ENCODE results near the gene GPR156. TPM values are rescaled to one million over a fixed set of nuclear protein-coding genes. Genes with fewer than 3 reads are reported as not detected.

GPR156 gene
- polyA plus RNA-seq, 2 of the 4 experiments (the other 2 are of a cell fraction) = 0.43 to 0.68 TPM

- ChIA-PET POLR2A (interaction anchor here (0.7 kb wide), 1 partner anchor 48 kb away, joined by 3 read pairs; the partner anchor contains the start of gene LRRC58), CTCF (interaction anchor here (0.9 kb wide), 1 partner anchor 10 kb away, joined by 3 read pairs; no protein-coding TSS in a partner anchor)
- TF ChIP-seq ZFP36 (IDR thresholded peaks at IDR 0.05; ENCODE audit: borderline replicate concordance, partially characterized antibody) (no peak), ZNF302 (CRISPR knock-in tag; IDR thresholded peaks at IDR 0.05) (no peak), CBX8 (IDR thresholded peaks at IDR 0.05) (no peak), HDAC2 (IDR thresholded peaks at IDR 0.05) (no peak), RAD21 (conservative IDR thresholded peaks at IDR 0.05 in 1 of 2, IDR thresholded peaks at IDR 0.05 in 1 of 2) (no peak), CBX2 (IDR thresholded peaks at IDR 0.05; ENCODE audit: borderline replicate concordance, low read depth) (no peak), HES2 (IDR thresholded peaks at IDR 0.05) (no peak), POLR2AphosphoS2 (conservative IDR thresholded peaks at IDR 0.05; ENCODE audit: low read length) (no peak), ZSCAN20 (CRISPR knock-in tag; IDR thresholded peaks at IDR 0.05) (no peak), JUN (IDR thresholded peaks at IDR 0.05) (no peak), CHD2 (IDR thresholded peaks at IDR 0.05; ENCODE audit: low read length, partially characterized antibody) (no peak), RFX5 (IDR thresholded peaks at IDR 0.05) (no peak), JUNB (IDR thresholded peaks at IDR 0.05) (no peak), RNF2 (IDR thresholded peaks at IDR 0.05; ENCODE audit: borderline replicate concordance, low read depth) (no peak), BHLHE40 (IDR thresholded peaks at IDR 0.05; ENCODE audit: low read depth, low read length) (no peak), HEYL (CRISPR knock-in tag; IDR thresholded peaks at IDR 0.05) (no peak), MAX (IDR thresholded peaks at IDR 0.05) (no peak), MYC (IDR thresholded peaks at IDR 0.05; ENCODE audit: borderline replicate concordance, low read length) (no peak), RCOR1 (IDR thresholded peaks at IDR 0.05; ENCODE audit: low read depth, low read length) (no peak), REST (IDR thresholded peaks at IDR 0.05) (no peak)
- DNase-seq (ENCODE audit: low read depth in 1 of 2, low spot score in 1 of 2) (no peak), ATAC-seq (no peak), FAIRE-seq (no peak)
- Histone ChIP-seq H3K4me3 (no peak overlapping the region), H3K4me2 (no peak overlapping the region), H3K27ac (no peak overlapping the region), H3K4me1 (peaks cover 3% of the 10 kb centered on the region; the same call in 1 of the 3 replicates), H3K9me3 (no peaks in the 10 kb centered on the region)
- 50% methylated on average over 3 of the region's 3 CpGs for WGBS (ENCODE audit: missing lambda C conversion rate)
Measured at GRCh38 chr3:120300971-120301370, 15.9 kb upstream of the GPR156 start.

- Histone ChIP-seq H3K4me2 (no peak overlapping the region), H3K9me3 (peaks cover 3% of the 10 kb centered on the region; the same call in 1 of the 3 replicates), H3K4me3 (no peak overlapping the region), H3K4me1 (peaks cover 3% of the 10 kb centered on the region; the same call in 1 of the 3 replicates), H3K27ac (no peak overlapping the region)
- ChIA-PET POLR2A (interaction anchor here (1.3 kb wide), 1 partner anchor 50 kb away, joined by 3 read pairs; the partner anchor contains the start of gene LRRC58), CTCF (interaction anchor here (0.7 kb wide), 1 partner anchor 595 kb away, joined by 4 read pairs; no protein-coding TSS in a partner anchor)
- no peak for DNase-seq (ENCODE audit: low read depth in 1 of 2, low spot score in 1 of 2)
- no peak for FAIRE-seq
- TF ChIP-seq MAFK (IDR thresholded peaks at IDR 0.05; ENCODE audit: partially characterized antibody) (no peak), CHD4 (IDR thresholded peaks at IDR 0.05; ENCODE audit: borderline replicate concordance) (no peak), FOXS1 (CRISPR knock-in tag; IDR thresholded peaks at IDR 0.05) (no peak), RAD21 (conservative IDR thresholded peaks at IDR 0.05 in 1 of 2, IDR thresholded peaks at IDR 0.05 in 1 of 2) (no peak), ZSCAN20 (CRISPR knock-in tag; IDR thresholded peaks at IDR 0.05) (no peak), SREBF2 (IDR thresholded peaks at IDR 0.05) (no peak), NFE2L2 (conservative IDR thresholded peaks at IDR 0.05; ENCODE audit: low read length) (no peak), ZFP36 (IDR thresholded peaks at IDR 0.05; ENCODE audit: borderline replicate concordance, partially characterized antibody) (no peak), RNF2 (IDR thresholded peaks at IDR 0.05; ENCODE audit: borderline replicate concordance, low read depth) (no peak), EHF (CRISPR knock-in tag; IDR thresholded peaks at IDR 0.05) (no peak), ZNF302 (CRISPR knock-in tag; IDR thresholded peaks at IDR 0.05) (no peak), FOSB (CRISPR knock-in tag; IDR thresholded peaks at IDR 0.05) (no peak), PHF8 (IDR thresholded peaks at IDR 0.05; ENCODE audit: borderline replicate concordance, low read depth) (no peak), USF2 (IDR thresholded peaks at IDR 0.05) (no peak)
- ATAC-seq = no peak
Measured at GRCh38 chr3:120299403-120299802, 14.4 kb upstream of the GPR156 start.

Data from A549 (cell line).